Peyer's patch (tissue), 4 donors: ENCODE measurements around the gene LAMC3. TPM values are rescaled to one million over a fixed set of nuclear protein-coding genes. Genes with fewer than 3 reads are reported as not detected.

Source experiments
- DNase-seq, 3 donors: peaks; one replicate each; pipeline ENCODE4 v3.0.0-alpha.2; 2017 to 2019
- H3K27ac ChIP-seq, 4 donors: fragments of 200-600 bp; sonication (generic); one replicate each; pipeline ENCODE4 v1.5.1; 2016 to 2019
- H3K27me3 ChIP-seq, 2 donors: fragments of 200-600 bp; sonication (generic); one replicate each; pipeline ENCODE4 v1.5.1; 2019
- H3K36me3 ChIP-seq, 3 donors: fragments of 200-600 bp; sonication (generic); one replicate each; pipeline ENCODE4 v1.5.1; 2016 to 2019
- H3K4me1 ChIP-seq, 4 donors: fragments of 200-600 bp; sonication (generic); one replicate each; pipeline ENCODE4 v1.5.1; 2016 to 2019
- H3K4me3 ChIP-seq, 4 donors: fragments of 200-600 bp; sonication (generic); 1 replicate in 3 of 4; 2 replicates in 1 of 4; pipeline ENCODE4 v1.5.1; 2016 to 2019; ENCODE audit warnings: mild to moderate bottlenecking in 1 of 4
- H3K9me3 ChIP-seq, 4 donors: fragments of 200-600 bp; sonication (generic); one replicate each; pipeline ENCODE4 v1.5.1; 2016 to 2019; ENCODE audit warnings: mild to moderate bottlenecking in 1 of 4
- POLR2A ChIP-seq, 2 donors: fragments of 450-650 bp; IDR thresholded peaks; one replicate each; pipeline ENCODE4 v1.5.1; 2017; ENCODE audit warnings: antibody characterized with exemption in 2 of 2, mild to moderate bottlenecking in 2 of 2, moderate library complexity in 2 of 2
- total RNA-seq, 4 donors: library from RNA; depleted of rRNA; stranded (reverse); fragments of >200 nt; gene quantifications; one replicate each; pipeline ENCODE4 v1.1.0, GENCODE V29; 2016
- TF ChIP-seq, protein P1 (sequence below), 6 experiments: fragments of 450-650 bp in 4 of 6; fragments of 200-600 bp in 2 of 6; sonication (generic) in 1 of 6; IDR thresholded peaks; one replicate each; pipeline ENCODE4 v1.5.1; 2017 to 2019; ENCODE audit warnings: antibody characterized with exemption in 6 of 6, mild to moderate bottlenecking in 3 of 6, moderate library complexity in 1 of 6

The LAMC3 gene
- total RNA-seq, 4 donors from 2014 or later: 1.6 to 4.1 (median 3.9) TPM; not detected in 1

DNA sequence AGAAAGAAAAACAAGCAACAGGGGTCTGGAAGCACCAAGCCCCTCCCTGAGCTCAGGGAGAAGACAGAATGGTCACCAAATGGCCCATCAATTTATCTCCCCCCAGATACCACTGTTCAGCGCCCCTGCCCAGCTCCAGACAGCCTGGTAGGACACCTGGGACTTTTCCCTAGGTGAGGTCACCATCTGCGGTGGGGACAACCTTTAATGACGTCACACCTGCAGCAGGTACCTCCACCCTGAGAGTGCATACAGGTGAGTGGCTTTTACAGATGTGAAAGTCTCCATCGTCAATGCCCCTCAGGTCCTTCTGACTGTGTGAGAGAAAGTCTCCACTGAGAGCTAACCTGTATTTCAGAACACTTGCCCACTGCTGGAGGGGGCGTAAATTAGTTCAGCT is 34.3 kb upstream of the LAMC3 start:
- no peak for DNase-seq
- Histone ChIP-seq H3K27me3 (no peaks in the 10 kb centered on the region), H3K9me3 (no peaks in the 10 kb centered on the region), H3K4me1 (no peaks in the 10 kb centered on the region), H3K4me3 (no peak overlapping the region), H3K36me3 (no peaks in the 10 kb centered on the region), H3K27ac (no peak overlapping the region)
- TF ChIP-seq POLR2A (IDR thresholded peaks at IDR 0.05): no peak
- TF ChIP-seq, protein P1, sequence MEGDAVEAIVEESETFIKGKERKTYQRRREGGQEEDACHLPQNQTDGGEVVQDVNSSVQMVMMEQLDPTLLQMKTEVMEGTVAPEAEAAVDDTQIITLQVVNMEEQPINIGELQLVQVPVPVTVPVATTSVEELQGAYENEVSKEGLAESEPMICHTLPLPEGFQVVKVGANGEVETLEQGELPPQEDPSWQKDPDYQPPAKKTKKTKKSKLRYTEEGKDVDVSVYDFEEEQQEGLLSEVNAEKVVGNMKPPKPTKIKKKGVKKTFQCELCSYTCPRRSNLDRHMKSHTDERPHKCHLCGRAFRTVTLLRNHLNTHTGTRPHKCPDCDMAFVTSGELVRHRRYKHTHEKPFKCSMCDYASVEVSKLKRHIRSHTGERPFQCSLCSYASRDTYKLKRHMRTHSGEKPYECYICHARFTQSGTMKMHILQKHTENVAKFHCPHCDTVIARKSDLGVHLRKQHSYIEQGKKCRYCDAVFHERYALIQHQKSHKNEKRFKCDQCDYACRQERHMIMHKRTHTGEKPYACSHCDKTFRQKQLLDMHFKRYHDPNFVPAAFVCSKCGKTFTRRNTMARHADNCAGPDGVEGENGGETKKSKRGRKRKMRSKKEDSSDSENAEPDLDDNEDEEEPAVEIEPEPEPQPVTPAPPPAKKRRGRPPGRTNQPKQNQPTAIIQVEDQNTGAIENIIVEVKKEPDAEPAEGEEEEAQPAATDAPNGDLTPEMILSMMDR (IDR thresholded peaks at IDR 0.05): no peak

DNA sequence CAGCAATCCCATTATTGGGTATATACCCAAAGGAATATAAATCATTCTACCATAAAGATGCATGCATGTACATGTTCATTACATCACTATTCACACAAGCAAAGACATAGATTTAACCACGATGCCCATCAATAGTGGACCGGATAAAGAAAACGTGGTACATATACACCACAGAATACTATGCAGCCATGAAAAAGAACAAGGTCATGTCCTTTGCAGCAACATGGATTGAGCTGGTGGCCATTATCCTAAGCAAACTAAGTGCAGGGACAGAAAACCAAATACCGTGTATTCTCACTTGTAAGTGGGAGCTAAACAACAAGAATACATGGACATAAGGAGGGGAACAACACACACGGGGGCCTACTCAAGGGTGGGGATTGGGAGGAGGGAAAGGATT is 33.8 kb upstream of the LAMC3 start:
- no peaks in the 10 kb centered on the region for H3K27me3 ChIP-seq
- H3K4me1 ChIP-seq: no peaks in the 10 kb centered on the region
- no peak overlapping the region for H3K4me3 ChIP-seq
- H3K36me3 ChIP-seq: no peaks in the 10 kb centered on the region
- H3K9me3 ChIP-seq: no peaks in the 10 kb centered on the region
- DNase-seq: no peak
- H3K27ac ChIP-seq: no peak overlapping the region
- TF ChIP-seq POLR2A (IDR thresholded peaks at IDR 0.05): no peak
- TF ChIP-seq, protein P1 (IDR thresholded peaks at IDR 0.05): no peak

DNA sequence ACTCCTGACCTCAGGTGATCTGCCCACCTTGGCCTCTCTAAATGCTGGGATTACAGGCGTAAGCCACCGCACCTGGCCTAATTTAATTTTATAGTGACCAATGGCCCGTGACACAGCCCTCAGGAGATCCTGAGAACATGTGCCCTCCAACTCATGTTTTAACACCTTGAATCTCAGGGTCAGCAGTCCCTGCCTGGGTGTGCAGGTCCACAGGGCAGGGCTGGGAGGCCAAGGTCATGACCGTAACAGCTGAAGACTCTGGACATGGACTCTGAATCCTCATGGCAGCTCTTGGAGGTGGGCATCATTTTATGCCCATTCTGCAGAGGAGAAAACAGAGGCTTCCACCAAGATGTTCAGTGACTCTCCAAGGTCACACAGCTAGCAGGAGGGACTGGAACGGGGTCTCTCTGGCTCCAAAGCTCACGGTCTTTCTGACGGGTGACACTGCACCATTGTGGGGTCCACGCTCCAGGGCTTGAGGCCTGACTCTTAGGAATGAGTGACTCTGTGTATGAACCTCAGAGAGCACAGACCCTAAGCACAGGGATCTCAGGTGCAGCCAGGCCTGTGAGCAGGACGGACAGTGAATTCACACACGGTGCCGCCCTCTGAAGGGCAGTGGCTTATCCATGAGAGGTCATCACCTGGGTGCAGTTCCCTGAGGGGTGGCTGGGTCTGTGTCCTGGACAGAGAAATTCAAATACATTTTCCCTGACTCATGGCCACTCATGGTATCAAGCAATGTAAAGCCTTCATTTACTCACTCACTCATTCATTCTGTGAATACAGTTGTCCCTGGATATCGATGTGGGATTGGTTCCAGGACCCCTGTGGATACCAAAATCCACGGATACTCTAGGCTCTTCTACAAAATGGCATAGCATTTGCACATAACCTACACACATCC is 32.8 kb upstream of the LAMC3 start:
- TF ChIP-seq, protein P1 (IDR thresholded peaks at IDR 0.05): no peak
- no peak for TF ChIP-seq POLR2A (IDR thresholded peaks at IDR 0.05)
- Histone ChIP-seq H3K36me3 (no peaks in the 10 kb centered on the region), H3K4me3 (no peak overlapping the region), H3K27me3 (no peaks in the 10 kb centered on the region), H3K4me1 (no peaks in the 10 kb centered on the region), H3K27ac (no peak overlapping the region), H3K9me3 (no peaks in the 10 kb centered on the region)
- DNase-seq: no peak

DNA sequence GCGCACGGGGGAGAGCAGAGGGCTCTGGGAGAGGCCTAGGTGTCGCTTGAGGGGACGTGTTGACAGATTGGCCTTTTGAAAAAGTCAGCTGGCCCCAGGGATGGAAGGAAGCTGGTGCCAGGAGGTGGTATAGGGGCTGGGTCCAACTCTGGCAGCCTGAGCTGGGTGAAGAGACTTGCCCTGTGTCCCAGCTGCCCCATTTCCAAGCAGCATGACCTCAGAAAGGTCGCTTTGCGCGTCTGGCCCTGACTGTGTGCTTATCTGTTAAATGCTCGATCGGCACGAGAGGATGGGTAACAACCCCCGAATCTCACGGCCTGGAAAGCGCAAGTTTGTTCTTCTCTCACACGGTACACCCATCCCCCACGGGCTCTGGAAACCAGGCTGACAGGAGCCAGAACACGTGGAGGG is 31.2 kb upstream of the LAMC3 start:
- TF ChIP-seq, protein P1 (IDR thresholded peaks at IDR 0.05): no peak
- TF ChIP-seq POLR2A (IDR thresholded peaks at IDR 0.05): no peak
- DNase-seq: no peak
- Histone ChIP-seq H3K27me3 (no peaks in the 10 kb centered on the region), H3K36me3 (no peaks in the 10 kb centered on the region), H3K4me1 (no peaks in the 10 kb centered on the region), H3K27ac (no peak overlapping the region), H3K9me3 (no peaks in the 10 kb centered on the region), H3K4me3 (no peak overlapping the region)

DNA sequence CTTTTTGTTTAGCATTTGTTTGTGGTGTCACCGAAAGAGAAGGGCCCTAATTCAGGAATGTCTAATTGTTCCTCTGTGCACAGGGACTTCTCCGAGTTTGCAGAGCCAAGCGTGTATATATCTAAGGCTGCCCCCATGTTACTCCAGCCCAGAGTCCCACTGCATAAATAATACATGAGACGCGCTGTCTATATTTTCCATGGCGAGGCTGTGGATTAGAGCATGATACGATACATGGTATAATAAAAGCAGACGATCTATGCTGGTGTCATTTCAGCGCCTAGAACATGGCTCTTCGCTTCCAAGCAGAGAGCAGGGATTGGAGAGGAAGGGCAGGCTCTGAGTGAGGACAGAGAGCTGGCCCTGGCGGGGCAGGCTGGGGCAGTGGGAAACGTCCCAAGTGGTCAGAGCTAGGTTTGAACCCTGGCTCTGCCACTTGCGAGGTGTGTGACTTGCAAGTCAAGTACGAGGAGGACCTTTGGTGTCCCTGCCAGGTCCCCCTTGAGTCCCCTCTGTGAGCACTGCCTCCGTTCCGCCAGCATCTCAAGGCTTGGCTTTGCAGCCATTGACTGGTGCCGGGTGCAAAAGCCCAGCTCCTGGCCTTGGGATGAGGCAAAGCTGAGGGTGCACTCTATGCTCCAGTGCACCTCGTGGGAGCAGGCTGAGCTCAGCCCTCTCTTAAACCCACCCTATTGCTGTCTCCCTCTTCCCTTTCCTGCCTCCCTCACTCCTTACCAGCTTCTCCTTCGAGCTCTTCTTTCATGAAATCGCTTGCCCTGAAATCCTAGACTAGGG is 29.2 kb upstream of the LAMC3 start:
- no peak for TF ChIP-seq POLR2A (IDR thresholded peaks at IDR 0.05)
- TF ChIP-seq, protein P1 (IDR thresholded peaks at IDR 0.05): no peak
- no peak for DNase-seq
- H3K36me3 ChIP-seq: no peaks in the 10 kb centered on the region
- H3K4me3 ChIP-seq: no peak overlapping the region
- H3K4me1 ChIP-seq: no peaks in the 10 kb centered on the region
- no peaks in the 10 kb centered on the region for H3K27me3 ChIP-seq
- no peak overlapping the region for H3K27ac ChIP-seq
- no peaks in the 10 kb centered on the region for H3K9me3 ChIP-seq
